Measurements from ENCODE around the gene CAPZB. TPM values are rescaled to one million over a fixed set of nuclear protein-coding genes. Genes with fewer than 3 reads are reported as not detected.

CAPZB gene
- total and polyA plus RNA-seq, 5 experiments from 2014 or later, result 268 to 592 (median 475) TPM

GRCh38 chr1:19453741-19454201, 31.6 kb downstream of the CAPZB start:
- Mint-ChIP-seq H3K27ac (peak overlapping the region; percentile 88 to 98 (median 93)), H3K4me3 (peak overlapping the region; percentile 22 to 84 (median 68)), H3K27me3 (no peaks in the 10 kb centered on the region), H3K4me1 (peaks cover 61 to 95% (median 93%) of the 10 kb centered on the region in 4 donors), H3K36me3 (peaks cover 0 to 27% (median 0%) of the 10 kb centered on the region in 3 donors), H3K9me3 (no peaks in the 10 kb centered on the region)
- POLR2A ChIA-PET, result interaction anchor here (26.9 kb wide), 1 partner anchor 25 kb away, joined by 808 read pairs; the partner anchor contains the start of gene CAPZB
- DNase-seq, result no peak
- no peak for ATAC-seq

DNA sequence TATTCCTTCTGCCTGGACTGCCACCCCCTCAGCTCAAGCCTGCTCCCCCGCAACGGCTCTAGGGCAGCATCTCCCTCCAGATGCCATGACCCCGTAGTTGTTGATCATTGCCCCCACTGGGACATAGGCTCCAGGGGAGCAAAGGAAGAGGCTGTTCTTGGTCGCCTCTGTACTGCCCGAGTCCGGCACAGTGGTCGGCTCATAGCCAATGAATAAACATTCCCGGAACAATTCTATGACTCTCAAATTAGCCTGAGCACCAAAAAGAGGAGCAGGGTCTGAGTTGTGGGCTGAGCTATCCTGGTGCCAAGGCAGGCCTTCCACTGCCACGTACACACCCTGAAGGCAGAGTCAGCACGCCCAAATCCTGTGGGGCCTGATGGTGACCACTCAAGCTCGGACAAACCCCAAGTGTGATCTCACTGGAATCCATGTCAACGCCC, 33.1 kb downstream of the CAPZB start:
- POLR2A ChIA-PET, result interaction anchor here (2.0 to 26.9 kb wide), 2 partner anchors 10 to 27 kb away, joined by 21 to 808 read pairs; partner anchors contain the start of gene CAPZB
- peaks cover 67 to 96% (median 94%) of the 10 kb centered on the region in 4 donors for H3K4me1 Mint-ChIP-seq
- peaks cover 0 to 41% (median 0%) of the 10 kb centered on the region in 3 donors for H3K36me3 Mint-ChIP-seq
- DNase-seq (no peak), ATAC-seq (no peak)
- H3K4me3 Mint-ChIP-seq, result peak overlapping the region in 6 of 10 donors; percentile 19 to 56 (median 34)
- no peaks in the 10 kb centered on the region for H3K9me3 Mint-ChIP-seq
- no peaks in the 10 kb centered on the region for H3K27me3 Mint-ChIP-seq
- peak overlapping the region; percentile 63 to 91 (median 73) for H3K27ac Mint-ChIP-seq

- Mint-ChIP-seq H3K4me3 (peak overlapping the region in 3 of 10 donors; percentile 1 to 51 (median 41)), H3K27ac (peak overlapping the region; percentile 10 to 92 (median 78)), H3K27me3 (no peaks in the 10 kb centered on the region), H3K4me1 (peaks cover 63 to 95% (median 93%) of the 10 kb centered on the region in 4 donors), H3K9me3 (no peaks in the 10 kb centered on the region), H3K36me3 (peaks cover 0 to 37% (median 0%) of the 10 kb centered on the region in 3 donors)
- ATAC-seq (no peak), DNase-seq (no peak)
- POLR2A ChIA-PET, result interaction anchor here (2.0 to 26.9 kb wide), 2 partner anchors 11 to 28 kb away, joined by 21 to 808 read pairs; partner anchors contain the start of gene CAPZB
Observed at GRCh38 chr1:19450811-19451515, 34.4 kb downstream of the CAPZB start.

GRCh38 chr1:19449454-19450228, 35.7 kb downstream of the CAPZB start:
- peak overlapping the region in 7 of 10 donors; percentile 16 to 86 (median 75) for H3K4me3 Mint-ChIP-seq
- POLR2A ChIA-PET, result interaction anchor here (1.2 to 26.9 kb wide), 5 partner anchors 8 to 29 kb away, joined by 3 to 808 read pairs (median 5); partner anchors contain the start of gene CAPZB
- no peaks in the 10 kb centered on the region for H3K9me3 Mint-ChIP-seq

GRCh38 chr1:19448491-19449439, 36.6 kb downstream of the CAPZB start:
- H3K4me1 Mint-ChIP-seq, result peaks cover 62 to 95% (median 93%) of the 10 kb centered on the region in 4 donors
- peak; percentile 41 to 55 for ATAC-seq

More at GRCh38 chr1:19449454-19450228, 35.7 kb downstream of the CAPZB start:
- H3K36me3 Mint-ChIP-seq, result peaks cover 0 to 46% (median 0%) of the 10 kb centered on the region in 3 donors
- ATAC-seq (no peak), DNase-seq (peak in 1 of 10 donors; percentile 15)
- H3K27me3 Mint-ChIP-seq, result no peaks in the 10 kb centered on the region
- peaks cover 62 to 95% (median 93%) of the 10 kb centered on the region in 4 donors for H3K4me1 Mint-ChIP-seq
- H3K27ac Mint-ChIP-seq, result peak overlapping the region; percentile 61 to 92 (median 88)

DNA sequence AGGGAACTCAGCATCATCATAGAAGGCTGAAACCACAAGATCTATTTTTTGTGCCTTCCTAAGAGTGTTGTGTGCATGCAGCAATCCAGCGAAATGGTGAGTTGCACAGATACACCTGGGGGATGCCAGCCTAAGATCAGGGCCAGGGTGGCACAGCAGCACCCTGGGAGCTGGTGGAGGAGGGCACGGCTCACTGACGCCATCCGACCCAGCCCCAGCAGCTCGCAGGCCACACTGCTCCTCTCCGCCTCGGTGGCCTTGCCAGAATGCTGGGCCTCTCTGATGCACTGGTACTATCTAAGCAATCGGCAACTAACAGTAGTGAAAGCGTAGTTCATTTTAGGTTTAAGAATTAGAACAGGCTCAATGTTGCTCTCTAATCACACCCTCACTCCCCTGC, 37.8 kb downstream of the CAPZB start:
- ATAC-seq, result peak; percentile 43 to 48
- peak in 1 of 10 donors; percentile 52 for DNase-seq
- Mint-ChIP-seq H3K9me3 (no peaks in the 10 kb centered on the region), H3K4me1 (peaks cover 62 to 95% (median 93%) of the 10 kb centered on the region in 4 donors), H3K27ac (peak overlapping the region; percentile 72 to 92 (median 88)), H3K4me3 (peak overlapping the region; percentile 26 to 86 (median 72)), H3K36me3 (peaks cover 0 to 55% (median 0%) of the 10 kb centered on the region in 3 donors), H3K27me3 (no peaks in the 10 kb centered on the region)
- POLR2A ChIA-PET, result interaction anchor here (0.6 to 26.9 kb wide), 5 partner anchors 10 to 64 kb away, joined by 4 to 808 read pairs (median 9); partner anchors contain the start of gene CAPZB

More at GRCh38 chr1:19448491-19449439, 36.6 kb downstream of the CAPZB start:
- peak overlapping the region; percentile 9 to 86 (median 70) for H3K4me3 Mint-ChIP-seq
- H3K27ac Mint-ChIP-seq, result peak overlapping the region; percentile 75 to 92 (median 88)
- POLR2A ChIA-PET, result interaction anchor here (0.6 to 26.9 kb wide), 8 partner anchors 9 to 1881 kb away, joined by 3 to 808 read pairs (median 5); partner anchors contain the start of gene CAPZB
- peak in 1 of 10 donors; percentile 35 for DNase-seq
- H3K9me3 Mint-ChIP-seq, result no peaks in the 10 kb centered on the region
- no peaks in the 10 kb centered on the region for H3K27me3 Mint-ChIP-seq
- H3K36me3 Mint-ChIP-seq, result peaks cover 0 to 53% (median 0%) of the 10 kb centered on the region in 3 donors

DNA sequence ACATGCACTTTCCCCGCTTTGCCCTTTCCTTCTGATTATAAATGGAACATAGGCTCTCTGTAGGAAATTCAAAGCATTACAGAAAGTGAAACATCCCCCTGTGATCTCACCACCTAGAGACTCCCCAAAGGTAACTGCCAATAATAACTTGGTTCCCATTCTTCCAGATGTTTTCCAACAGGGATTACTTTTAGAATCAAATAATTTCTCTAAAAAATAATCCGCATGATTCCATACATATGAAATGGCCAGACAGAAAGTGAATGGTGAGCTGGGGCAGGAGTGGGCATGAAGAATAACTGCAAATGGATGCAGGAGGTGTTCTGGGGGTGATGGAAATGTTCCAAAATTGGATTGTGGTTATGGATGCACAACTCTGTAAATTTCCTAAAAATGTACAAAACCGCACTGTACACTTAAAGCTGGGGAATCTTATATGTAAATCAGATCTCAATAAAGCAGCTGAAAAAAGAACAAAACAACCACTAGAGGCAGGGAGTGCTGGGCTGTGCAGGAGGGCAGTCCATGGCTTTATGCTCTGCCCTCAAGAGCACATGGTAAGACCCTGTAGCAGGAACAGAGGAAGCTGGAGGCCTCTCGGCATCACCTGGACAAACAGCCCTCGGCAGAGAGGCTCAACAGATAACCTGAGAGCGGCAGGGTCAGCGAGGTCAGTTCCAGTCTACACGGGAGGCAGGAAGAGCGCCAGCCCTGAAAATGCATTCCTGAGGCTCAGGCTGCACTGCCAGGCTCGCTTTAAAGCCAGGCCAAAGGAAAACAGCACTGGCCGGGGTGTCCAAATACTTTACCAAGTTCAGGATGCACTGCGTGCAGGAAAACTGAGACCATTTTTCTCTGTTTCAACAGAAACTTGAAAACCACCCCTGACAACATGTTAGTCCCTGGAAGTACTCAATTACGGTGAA, 39.7 kb downstream of the CAPZB start:
- Mint-ChIP-seq H3K27me3 (no peaks in the 10 kb centered on the region), H3K9me3 (no peaks in the 10 kb centered on the region), H3K36me3 (peaks cover 0 to 55% (median 0%) of the 10 kb centered on the region in 3 donors), H3K4me1 (peaks cover 59 to 94% (median 92%) of the 10 kb centered on the region in 4 donors), H3K27ac (peak overlapping the region; percentile 74 to 94 (median 84)), H3K4me3 (peak overlapping the region in 9 of 10 donors; percentile 46 to 80 (median 68))
- POLR2A ChIA-PET, result interaction anchor here (0.8 to 26.9 kb wide), 2 partner anchors 18 to 33 kb away, joined by 4 to 808 read pairs; partner anchors contain the start of gene CAPZB
- DNase-seq, result peak in 1 of 10 donors; percentile 43
- ATAC-seq, result peak; percentile 51 to 64

DNA sequence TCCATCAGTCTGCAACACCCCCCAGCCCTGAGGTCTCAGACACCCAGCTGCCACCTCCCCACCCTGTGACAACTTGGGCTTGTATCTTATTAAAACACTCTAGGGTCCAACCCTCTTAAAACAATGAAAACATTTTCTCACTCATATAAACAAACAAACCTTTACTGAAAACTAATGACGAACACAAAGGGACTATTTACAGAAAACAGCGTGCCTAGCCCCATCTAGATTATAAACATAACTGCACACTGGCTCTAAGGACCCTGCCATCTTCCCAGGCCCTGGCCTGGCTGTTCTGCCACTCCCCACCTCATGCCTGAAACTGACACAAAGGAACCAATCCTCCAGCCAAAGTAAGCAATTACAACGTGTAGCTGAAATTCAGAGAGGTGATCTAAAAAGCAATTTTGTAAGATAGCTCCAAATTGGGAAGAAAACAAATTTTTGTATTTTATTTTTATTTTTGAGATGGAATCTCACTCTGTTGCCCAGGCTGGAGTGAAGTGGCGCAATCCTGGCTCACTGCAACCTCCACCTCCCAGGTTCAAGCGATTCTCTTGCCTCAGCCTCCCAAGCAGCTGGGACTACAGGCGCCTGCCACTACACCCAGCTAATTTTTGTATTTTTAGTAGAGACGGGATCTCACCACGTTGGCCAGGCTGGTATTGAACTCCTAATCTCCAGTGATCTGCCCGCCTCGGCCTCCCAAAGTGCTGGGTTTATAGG, 40.9 kb downstream of the CAPZB start:
- Mint-ChIP-seq H3K9me3 (no peaks in the 10 kb centered on the region), H3K4me3 (peak overlapping the region in 8 of 10 donors; percentile 7 to 80 (median 39)), H3K27ac (peak overlapping the region; percentile 67 to 92 (median 84)), H3K27me3 (no peaks in the 10 kb centered on the region), H3K36me3 (peaks cover 0 to 50% (median 0%) of the 10 kb centered on the region in 3 donors), H3K4me1 (peaks cover 58 to 95% (median 93%) of the 10 kb centered on the region in 4 donors)
- DNase-seq, result peak in 1 of 10 donors; percentile 37
- POLR2A ChIA-PET, result interaction anchor here (1.2 to 26.9 kb wide), 5 partner anchors 19 to 43 kb away, joined by 3 to 808 read pairs (median 9); partner anchors contain the start of gene CAPZB
- no peak for ATAC-seq

- Mint-ChIP-seq H3K4me3 (peak overlapping the region in 2 of 10 donors; percentile 26 to 44), H3K27ac (peak overlapping the region; percentile 13 to 92 (median 82)), H3K27me3 (no peaks in the 10 kb centered on the region), H3K9me3 (no peaks in the 10 kb centered on the region), H3K4me1 (peaks cover 55 to 95% (median 92%) of the 10 kb centered on the region in 4 donors), H3K36me3 (peaks cover 0 to 41% (median 0%) of the 10 kb centered on the region in 3 donors)
- ATAC-seq (no peak), DNase-seq (no peak)
- POLR2A ChIA-PET, result interaction anchor here (0.8 to 2.7 kb wide), 6 partner anchors 20 to 138 kb away, joined by 3 to 9 read pairs (median 6); partner anchors contain the start of gene CAPZB
Observed at GRCh38 chr1:19443326-19443725, 42.0 kb downstream of the CAPZB start.

Data from naive thymus-derived CD8-positive, alpha-beta T cell (primary cell).